Measurements from ENCODE around the gene MDM4. TPM values are rescaled to one million over a fixed set of nuclear protein-coding genes. Genes with fewer than 3 reads are reported as not detected.

The MDM4 gene, protein sequence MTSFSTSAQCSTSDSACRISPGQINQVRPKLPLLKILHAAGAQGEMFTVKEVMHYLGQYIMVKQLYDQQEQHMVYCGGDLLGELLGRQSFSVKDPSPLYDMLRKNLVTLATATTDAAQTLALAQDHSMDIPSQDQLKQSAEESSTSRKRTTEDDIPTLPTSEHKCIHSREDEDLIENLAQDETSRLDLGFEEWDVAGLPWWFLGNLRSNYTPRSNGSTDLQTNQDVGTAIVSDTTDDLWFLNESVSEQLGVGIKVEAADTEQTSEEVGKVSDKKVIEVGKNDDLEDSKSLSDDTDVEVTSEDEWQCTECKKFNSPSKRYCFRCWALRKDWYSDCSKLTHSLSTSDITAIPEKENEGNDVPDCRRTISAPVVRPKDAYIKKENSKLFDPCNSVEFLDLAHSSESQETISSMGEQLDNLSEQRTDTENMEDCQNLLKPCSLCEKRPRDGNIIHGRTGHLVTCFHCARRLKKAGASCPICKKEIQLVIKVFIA
- 10.9 TPM for polyA plus RNA-seq (2013, experiment 1 of 2)
- 10.7 TPM for polyA plus RNA-seq (2013, experiment 2 of 2)

DNA sequence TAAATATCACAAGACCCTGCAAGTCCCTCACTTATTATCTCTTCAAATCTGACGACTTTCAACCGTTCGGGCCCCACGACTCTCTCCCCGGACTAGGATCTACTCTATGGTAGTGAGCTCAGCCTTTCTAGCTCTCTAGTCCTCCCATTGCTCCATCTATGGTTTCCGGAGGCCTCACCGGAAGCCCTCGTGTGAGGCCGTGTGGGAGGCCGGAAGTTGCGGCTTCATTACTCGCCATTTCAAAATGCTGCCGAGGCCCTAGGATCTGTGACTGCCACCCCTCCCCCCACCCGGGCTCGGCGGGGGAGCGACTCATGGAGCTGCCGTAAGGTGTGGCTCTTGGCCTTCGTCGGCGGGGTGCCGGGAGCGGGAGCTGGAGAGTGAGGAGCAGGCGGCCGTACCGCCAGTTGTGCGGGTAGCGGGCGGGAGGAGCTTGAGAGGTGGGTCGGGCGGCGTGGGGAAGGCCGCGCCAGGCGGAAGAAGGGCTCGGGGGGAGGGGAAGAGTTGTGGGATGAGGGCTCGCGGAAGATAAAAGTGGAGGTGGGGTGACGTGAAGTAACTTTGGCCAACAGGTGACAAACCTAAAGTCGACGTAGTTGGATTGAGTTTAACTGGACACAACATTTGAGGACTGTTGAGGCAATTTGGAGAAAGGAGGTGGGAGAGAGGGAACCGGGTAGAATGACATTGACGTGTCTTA is at the start of gene MDM4:
MDM4 (plus strand) TSS at position 227 of the 700 bp plus-strand sequence. CDS start 9,113 bp downstream, outside the sequence.
- peak within 1 kb of the TSS; percentile 69 for H3K18ac ChIP-seq (ENCODE audit: low read length)
- peak within 1 kb of the TSS; percentile 97 for H3K27ac ChIP-seq (ENCODE audit: low read depth, low read length)
- H4K8ac ChIP-seq (ENCODE audit: low read depth, low read length), result no peak within 1 kb of the TSS
- H3K9ac ChIP-seq (ENCODE audit: low read length), result peak within 1 kb of the TSS; percentile 98
- H2BK120ac ChIP-seq (ENCODE audit: low read depth, low read length), result no peak within 1 kb of the TSS
- H3K79me1 ChIP-seq (ENCODE audit: low read length), result peaks cover 8% of the 10 kb centered on the region
- no peaks in the 10 kb centered on the region for H3K36me3 ChIP-seq (ENCODE audit: control insufficient read depth, insufficient read depth, low read length)
- peak within 1 kb of the TSS; percentile 97 for H3K4me2 ChIP-seq (ENCODE audit: low read length)
- H3K27me3 ChIP-seq (ENCODE audit: insufficient read depth, low read length, poor library complexity), result no peaks in the 10 kb centered on the region
- H4K5ac ChIP-seq (ENCODE audit: low read length), result peak within 1 kb of the TSS; percentile 100
- H3K4me1 ChIP-seq (ENCODE audit: control insufficient read depth, low read depth, low read length), result no peaks in the 10 kb centered on the region
- no peak within 1 kb of the TSS for H2AK5ac ChIP-seq (ENCODE audit: low read length)
- H2BK5ac ChIP-seq (ENCODE audit: low read length), result peak within 1 kb of the TSS; percentile 96
- H3K56ac ChIP-seq (ENCODE audit: low read length), result peak within 1 kb of the TSS; percentile 100
- H3K4ac ChIP-seq (ENCODE audit: low read depth, low read length), result peak within 1 kb of the TSS; percentile 86
- H3K79me2 ChIP-seq (ENCODE audit: control insufficient read depth, insufficient read depth, low read length), result peaks cover 38% of the 10 kb centered on the region
- WGBS (ENCODE audit: extremely low coverage, insufficient coverage, low lambda C conversion rate), result no CpG with 5 or more reads among the region's 43 CpGs
- H2BK15ac ChIP-seq (replicated peaks; ENCODE audit: low read depth), result no peak within 1 kb of the TSS
- H3K23ac ChIP-seq (ENCODE audit: low read length), result peak within 1 kb of the TSS; percentile 11
- DNase-seq, result peak; percentile 99
- H3K4me3 ChIP-seq (ENCODE audit: low read length), result peak within 1 kb of the TSS; percentile 73

DNA sequence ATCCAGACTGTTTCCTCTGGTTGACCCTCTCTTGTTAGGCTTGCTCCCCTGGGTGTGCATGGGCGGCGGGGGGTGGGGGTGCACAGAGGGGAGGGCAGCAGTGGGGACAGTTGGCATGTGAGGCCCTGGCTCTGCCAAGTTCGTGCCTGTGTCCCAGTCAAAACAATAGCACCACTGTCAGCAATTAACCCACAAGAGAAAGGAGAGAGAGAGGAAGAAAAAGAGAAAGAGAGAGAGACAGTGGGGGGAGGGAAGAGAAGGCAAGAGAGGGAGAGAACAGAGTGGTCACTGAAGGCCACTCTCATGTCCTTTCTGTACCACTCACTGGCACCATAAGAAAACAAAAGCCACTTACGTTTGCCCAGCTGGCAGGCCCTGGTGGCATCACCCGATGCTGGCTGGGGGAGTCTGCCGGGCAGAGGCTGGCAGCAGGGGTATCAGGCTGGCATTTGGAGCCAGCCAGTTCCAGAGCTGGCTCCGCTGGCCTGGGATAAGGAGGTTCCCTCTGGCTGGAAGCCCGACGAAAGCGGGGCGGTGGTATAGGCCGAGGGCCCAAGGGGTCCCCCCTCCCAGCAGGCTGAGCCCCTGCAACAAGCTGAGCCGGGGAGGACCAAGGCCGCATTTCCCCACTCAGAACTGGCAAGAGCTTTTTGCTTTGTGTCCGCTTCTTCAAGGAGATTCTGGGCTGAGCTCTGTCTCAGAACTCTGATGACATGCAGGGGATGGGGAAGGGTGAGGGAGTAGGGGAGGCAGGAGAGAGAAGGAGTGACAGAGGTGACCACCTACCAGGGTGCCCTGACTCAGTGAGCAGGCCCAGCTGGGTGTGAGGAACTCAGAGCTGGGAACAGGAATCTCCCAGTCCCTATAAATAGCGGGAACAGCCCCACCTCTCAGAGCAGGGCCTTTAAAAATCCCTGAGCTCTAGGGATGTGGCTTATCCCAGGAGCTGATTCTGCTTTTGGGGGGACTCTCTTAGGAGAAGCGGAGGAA is 49.5 kb upstream of the MDM4 start:
- Histone ChIP-seq H3K4me2 (ENCODE audit: low read length) (no peak overlapping the region), H3K4ac (ENCODE audit: low read depth, low read length) (no peak overlapping the region), H3K4me3 (ENCODE audit: low read length) (no peak overlapping the region), H3K27ac (ENCODE audit: low read depth, low read length) (no peak overlapping the region), H2BK5ac (ENCODE audit: low read length) (no peak overlapping the region), H3K23ac (ENCODE audit: low read length) (no peak overlapping the region), H2AK5ac (ENCODE audit: low read length) (no peak overlapping the region), H4K8ac (ENCODE audit: low read depth, low read length) (no peak overlapping the region), H3K36me3 (ENCODE audit: control insufficient read depth, insufficient read depth, low read length) (no peaks in the 10 kb centered on the region), H3K27me3 (ENCODE audit: insufficient read depth, low read length, poor library complexity) (no peaks in the 10 kb centered on the region), H3K4me1 (ENCODE audit: control insufficient read depth, low read depth, low read length) (no peaks in the 10 kb centered on the region), H2BK15ac (replicated peaks; ENCODE audit: low read depth) (no peak overlapping the region), H3K79me2 (ENCODE audit: control insufficient read depth, insufficient read depth, low read length) (no peaks in the 10 kb centered on the region), H3K56ac (ENCODE audit: low read length) (no peak overlapping the region), H3K79me1 (ENCODE audit: low read length) (no peaks in the 10 kb centered on the region), H2BK120ac (ENCODE audit: low read depth, low read length) (no peak overlapping the region), H4K5ac (ENCODE audit: low read length) (no peak overlapping the region), H3K18ac (ENCODE audit: low read length) (no peak overlapping the region), H3K9ac (ENCODE audit: low read length) (no peak overlapping the region)
- WGBS (ENCODE audit: extremely low coverage, insufficient coverage, low lambda C conversion rate), result no CpG with 5 or more reads among the region's 17 CpGs
- DNase-seq, result no peak

DNA sequence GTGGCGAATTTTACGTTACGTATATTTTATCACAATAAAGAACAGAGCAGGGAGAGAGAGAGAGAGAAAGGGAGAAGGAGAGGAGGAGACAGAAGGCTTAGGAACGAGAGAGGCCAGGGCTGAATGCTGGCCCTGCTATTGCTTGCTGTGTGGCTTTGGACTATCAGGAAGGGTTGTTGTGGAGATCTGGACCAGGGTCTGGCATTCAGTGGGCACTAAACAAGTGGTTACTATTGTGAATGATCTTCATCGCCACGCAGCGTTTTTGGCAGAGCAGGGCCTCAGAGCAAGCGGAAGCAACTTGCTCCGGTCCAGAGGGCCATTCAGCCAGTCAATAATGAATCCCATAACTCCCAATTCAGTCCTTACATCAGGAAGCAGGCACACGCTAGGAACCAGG is 48.0 kb upstream of the MDM4 start:
- Histone ChIP-seq H3K4me1 (ENCODE audit: control insufficient read depth, low read depth, low read length) (no peaks in the 10 kb centered on the region), H3K79me2 (ENCODE audit: control insufficient read depth, insufficient read depth, low read length) (no peaks in the 10 kb centered on the region), H2BK120ac (ENCODE audit: low read depth, low read length) (no peak overlapping the region), H3K4me3 (ENCODE audit: low read length) (no peak overlapping the region), H2BK5ac (ENCODE audit: low read length) (no peak overlapping the region), H3K18ac (ENCODE audit: low read length) (no peak overlapping the region), H4K5ac (ENCODE audit: low read length) (no peak overlapping the region), H2AK5ac (ENCODE audit: low read length) (no peak overlapping the region), H3K56ac (ENCODE audit: low read length) (no peak overlapping the region), H3K4ac (ENCODE audit: low read depth, low read length) (no peak overlapping the region), H3K27ac (ENCODE audit: low read depth, low read length) (no peak overlapping the region), H2BK15ac (replicated peaks; ENCODE audit: low read depth) (no peak overlapping the region), H3K27me3 (ENCODE audit: insufficient read depth, low read length, poor library complexity) (no peaks in the 10 kb centered on the region), H3K79me1 (ENCODE audit: low read length) (no peaks in the 10 kb centered on the region), H3K36me3 (ENCODE audit: control insufficient read depth, insufficient read depth, low read length) (no peaks in the 10 kb centered on the region), H4K8ac (ENCODE audit: low read depth, low read length) (no peak overlapping the region), H3K9ac (ENCODE audit: low read length) (no peak overlapping the region), H3K23ac (ENCODE audit: low read length) (no peak overlapping the region), H3K4me2 (ENCODE audit: low read length) (no peak overlapping the region)
- no CpG with 5 or more reads among the region's 10 CpGs for WGBS (ENCODE audit: extremely low coverage, insufficient coverage, low lambda C conversion rate)
- DNase-seq, result no peak

DNA sequence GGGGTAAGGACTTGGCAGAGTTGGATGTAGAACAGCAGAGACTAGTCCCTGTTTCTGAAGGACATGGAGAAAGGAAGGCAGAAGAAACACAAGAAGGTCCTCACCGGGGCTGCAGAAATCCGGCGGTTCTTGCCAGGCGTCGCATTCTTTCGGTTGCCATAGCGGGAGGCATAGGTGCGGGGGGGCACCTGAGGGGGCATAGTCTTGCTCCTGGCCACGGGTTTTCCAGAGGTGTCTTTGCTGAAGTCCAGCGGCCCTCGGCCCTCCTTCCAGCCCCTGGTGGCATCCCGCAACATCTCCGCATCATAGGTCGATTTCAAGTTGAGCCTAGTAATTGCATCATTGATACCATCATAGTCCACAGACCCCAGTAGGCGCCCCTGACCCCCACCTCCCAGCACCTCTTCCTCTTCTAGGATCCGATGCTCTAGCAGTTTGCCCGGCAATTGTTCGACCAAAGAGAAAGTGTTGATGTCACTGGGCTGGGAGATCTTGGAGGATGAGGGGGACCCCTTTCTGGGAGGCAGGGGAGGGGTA is 47.4 kb upstream of the MDM4 start:
- Histone ChIP-seq H3K9ac (ENCODE audit: low read length) (no peak overlapping the region), H3K27me3 (ENCODE audit: insufficient read depth, low read length, poor library complexity) (no peaks in the 10 kb centered on the region), H3K4ac (ENCODE audit: low read depth, low read length) (no peak overlapping the region), H3K18ac (ENCODE audit: low read length) (no peak overlapping the region), H3K56ac (ENCODE audit: low read length) (no peak overlapping the region), H2BK5ac (ENCODE audit: low read length) (no peak overlapping the region), H3K27ac (ENCODE audit: low read depth, low read length) (no peak overlapping the region), H3K4me3 (ENCODE audit: low read length) (no peak overlapping the region), H3K79me1 (ENCODE audit: low read length) (no peaks in the 10 kb centered on the region), H3K23ac (ENCODE audit: low read length) (no peak overlapping the region), H3K36me3 (ENCODE audit: control insufficient read depth, insufficient read depth, low read length) (no peaks in the 10 kb centered on the region), H2BK120ac (ENCODE audit: low read depth, low read length) (no peak overlapping the region), H3K79me2 (ENCODE audit: control insufficient read depth, insufficient read depth, low read length) (no peaks in the 10 kb centered on the region), H4K8ac (ENCODE audit: low read depth, low read length) (no peak overlapping the region), H3K4me2 (ENCODE audit: low read length) (no peak overlapping the region), H3K4me1 (ENCODE audit: control insufficient read depth, low read depth, low read length) (peaks cover 2% of the 10 kb centered on the region), H2AK5ac (ENCODE audit: low read length) (no peak overlapping the region), H4K5ac (ENCODE audit: low read length) (no peak overlapping the region), H2BK15ac (replicated peaks; ENCODE audit: low read depth) (no peak overlapping the region)
- DNase-seq, result no peak
- WGBS (ENCODE audit: extremely low coverage, insufficient coverage, low lambda C conversion rate), result no CpG with 5 or more reads among the region's 18 CpGs

DNA sequence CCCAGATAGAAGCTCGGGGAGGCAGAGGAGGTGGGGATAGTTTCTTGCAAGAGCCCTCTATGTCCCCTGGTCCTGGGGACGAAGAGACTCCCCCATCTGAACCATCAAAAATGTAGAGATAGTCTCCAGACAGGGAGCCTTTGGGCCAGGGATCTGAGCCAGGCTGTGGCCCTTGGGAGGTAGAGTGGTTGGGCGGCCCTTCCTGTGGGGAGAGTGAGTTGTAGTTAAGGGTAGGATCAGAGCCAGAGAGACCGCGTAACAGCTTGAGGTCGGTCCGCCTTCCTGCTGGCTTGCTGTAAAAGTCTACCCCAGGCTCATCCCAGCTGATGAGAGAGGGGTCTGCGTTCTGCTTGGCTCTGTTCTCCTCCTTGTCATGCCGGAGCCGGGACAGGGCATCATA is 46.9 kb upstream of the MDM4 start:
- Histone ChIP-seq H3K4me2 (ENCODE audit: low read length) (no peak overlapping the region), H3K36me3 (ENCODE audit: control insufficient read depth, insufficient read depth, low read length) (no peaks in the 10 kb centered on the region), H2BK5ac (ENCODE audit: low read length) (no peak overlapping the region), H2AK5ac (ENCODE audit: low read length) (no peak overlapping the region), H3K79me2 (ENCODE audit: control insufficient read depth, insufficient read depth, low read length) (no peaks in the 10 kb centered on the region), H3K4me1 (ENCODE audit: control insufficient read depth, low read depth, low read length) (peaks cover 2% of the 10 kb centered on the region), H3K9ac (ENCODE audit: low read length) (no peak overlapping the region), H3K27ac (ENCODE audit: low read depth, low read length) (no peak overlapping the region), H4K5ac (ENCODE audit: low read length) (no peak overlapping the region), H3K23ac (ENCODE audit: low read length) (no peak overlapping the region), H4K8ac (ENCODE audit: low read depth, low read length) (no peak overlapping the region), H2BK15ac (replicated peaks; ENCODE audit: low read depth) (no peak overlapping the region), H3K79me1 (ENCODE audit: low read length) (no peaks in the 10 kb centered on the region), H3K27me3 (ENCODE audit: insufficient read depth, low read length, poor library complexity) (no peaks in the 10 kb centered on the region), H3K18ac (ENCODE audit: low read length) (no peak overlapping the region), H3K4ac (ENCODE audit: low read depth, low read length) (no peak overlapping the region), H3K4me3 (ENCODE audit: low read length) (no peak overlapping the region), H3K56ac (ENCODE audit: low read length) (no peak overlapping the region), H2BK120ac (ENCODE audit: low read depth, low read length) (no peak overlapping the region)
- no CpG with 5 or more reads among the region's 10 CpGs for whole genome bisulfite sequencing (ENCODE audit: extremely low coverage, insufficient coverage, low lambda C conversion rate)
- no peak for DNase-seq
